B cell (primary cell): Measurements from ENCODE around the gene NANOS2. TPM values are rescaled to one million over a fixed set of nuclear protein-coding genes. Genes with fewer than 3 reads are reported as not detected.

ENCODE experiments used
- ATAC-seq: fragments of 200-7000 bp; cut with Tn5 transposase; one replicate; pipeline ENCODE4 v1.10.0; 2021; ENCODE audit warnings: low read depth, mild to moderate bottlenecking, moderate number of reproducible peaks, moderate library complexity
- CTCF ChIA-PET: fragments of 350-600 bp; sonication (Branson Sonifier 250); formaldehyde crosslinking; loops from one replicate; lab custom pipeline; 2021; ENCODE audit warnings: antibody characterized with exemption, inconsistent platforms; lab: Charles Lee
- POLR2A ChIA-PET: fragments of 350-600 bp; sonication (Branson Sonifier 250); formaldehyde crosslinking; loops from one replicate; lab custom pipeline; 2021; ENCODE audit warnings: antibody characterized with exemption; lab: Charles Lee
- DNase-seq: peaks from one replicate; pipeline ENCODE4 v3.0.0; 2013
- H2AFZ ChIP-seq: 2 replicates; pipeline ENCODE4 v1.6.1; 2012; ENCODE audit warnings: mild to moderate bottlenecking, low read depth, low read length; ENCODE audit not compliant: insufficient read depth, poor library complexity, severe bottlenecking
- H3K27ac ChIP-seq, 2 donors: 1 replicate in 1 of 2; 2 replicates in 1 of 2; pipeline ENCODE4 v1.5.1; 2012 to 2013; ENCODE audit warnings: low read length in 2 of 2, mild to moderate bottlenecking in 2 of 2, moderate library complexity in 1 of 2
- H3K27me3 ChIP-seq, 4 experiments: fragments of 200-600 bp in 1 of 4; sonication (generic) in 1 of 4; replicated peaks in 1 of 4; 1 replicate in 2 of 4; 2 replicates in 2 of 4; pipeline versions ENCODE4 v1.6.1 to v1.7.0; 2013 to 2016; ENCODE audit warnings: low read length in 3 of 4, mild to moderate bottlenecking in 2 of 4, mixed read lengths in 1 of 4, moderate library complexity in 1 of 4; ENCODE audit not compliant: insufficient read depth in 4 of 4, control insufficient read depth in 3 of 4; ENCODE audit errors: control extremely low read depth in 1 of 4
- H3K36me3 ChIP-seq, 2 experiments: replicated peaks in 1 of 2; 1 replicate in 1 of 2; 2 replicates in 1 of 2; pipeline versions ENCODE4 v1.6.1 to v1.7.1; 2013; ENCODE audit warnings: low read length in 1 of 2; ENCODE audit not compliant: insufficient read depth in 2 of 2, control insufficient read depth in 1 of 2; ENCODE audit errors: control extremely low read depth in 1 of 2, extremely low read depth in 1 of 2
- H3K4me1 ChIP-seq, 2 donors: fragments of 200-600 bp in 1 of 2; sonication (generic) in 1 of 2; 1 replicate in 1 of 2; 2 replicates in 1 of 2; pipeline versions ENCODE4 v1.5.1 to v1.6.1; 2013 to 2017; ENCODE audit warnings: low read length in 2 of 2; ENCODE audit not compliant: control insufficient read depth in 2 of 2, insufficient read depth in 2 of 2
- H3K4me2 ChIP-seq: replicated peaks from 2 replicates; pipeline ENCODE3; 2012; ENCODE audit warnings: mild to moderate bottlenecking, low read depth, low read length; ENCODE audit not compliant: poor library complexity, severe bottlenecking
- H3K4me3 ChIP-seq, 5 experiments: fragments of 200-600 bp in 1 of 5; sonication (generic) in 1 of 5; 1 replicate in 3 of 5; 2 replicates in 2 of 5; pipeline versions ENCODE4 v1.5.1 to v1.7.0; 2011 to 2016; ENCODE audit warnings: low read length in 4 of 5, mild to moderate bottlenecking in 4 of 5, low read depth in 2 of 5, control low read depth in 1 of 5, moderate library complexity in 1 of 5; ENCODE audit not compliant: insufficient read depth in 1 of 5; ENCODE audit errors: control extremely low read depth in 1 of 5, extremely low read depth in 1 of 5
- H3K79me2 ChIP-seq: fragments of 200-600 bp; sonication (generic); one replicate; pipeline ENCODE4 v1.6.0; 2016; ENCODE audit warnings: low read length; ENCODE audit not compliant: control insufficient read depth, insufficient read depth
- H3K9ac ChIP-seq: fragments of 200-600 bp; sonication (generic); 2 replicates; pipeline ENCODE4 v1.6.1; 2017; ENCODE audit warnings: mild to moderate bottlenecking, low read length, moderate library complexity
- H3K9me3 ChIP-seq, 3 donors: one replicate each; pipeline versions ENCODE4 v1.6.1 to v1.7.1; 2013; ENCODE audit warnings: low read length in 2 of 3; ENCODE audit not compliant: control insufficient read depth in 2 of 3, insufficient read depth in 1 of 3; ENCODE audit errors: control extremely low read depth in 1 of 3
- H4K20me1 ChIP-seq: 2 replicates; pipeline ENCODE4 v1.6.0; 2012; ENCODE audit warnings: mild to moderate bottlenecking, low read length; ENCODE audit not compliant: insufficient read depth, control insufficient read depth, poor library complexity, severe bottlenecking
- H3K27ac Mint-ChIP-seq: one replicate; pipeline ENCODE4 v1.8.0; 2021; ENCODE audit warnings: mixed read lengths
- H3K27me3 Mint-ChIP-seq: one replicate; pipeline ENCODE4 v1.8.0; 2021; ENCODE audit warnings: mixed read lengths
- H3K4me1 Mint-ChIP-seq: one replicate; pipeline ENCODE4 v1.8.0; 2021; ENCODE audit warnings: mixed read lengths
- H3K4me3 Mint-ChIP-seq: one replicate; pipeline ENCODE4 v1.8.0; 2021; ENCODE audit warnings: mixed read lengths
- H3K9me3 Mint-ChIP-seq: one replicate; pipeline ENCODE4 v1.8.0; 2022; ENCODE audit warnings: mixed read lengths; ENCODE audit not compliant: insufficient read depth
- EZH2 ChIP-seq: IDR thresholded peaks from 2 replicates; pipeline ENCODE4 v1.6.1; 2012; ENCODE audit warnings: borderline replicate concordance, low read depth, mild to moderate bottlenecking, moderate library complexity, low read length; ENCODE audit not compliant: insufficient read depth, poor library complexity, severe bottlenecking
- WGBS: methylation state at CpG from one replicate; pipeline ENCODE4 v1.1.5; 2013; ENCODE audit warnings: missing lambda C conversion rate; ENCODE audit not compliant: insufficient coverage; 5-methylcytosine and 5-hydroxymethylcytosine counted together
- intact Hi-C: fragments of 100-400 bp; cut with micrococcal nuclease; formaldehyde crosslinking; loops from one replicate; pipeline ENCODE4 v1.10.0; 2022
- polyA plus RNA-seq: library from polyadenylated mRNA; depleted of rRNA; stranded (reverse); fragments of >200 nt; gene quantifications from 2 replicates; pipeline ENCODE4 v1.2.3, GENCODE V29; 2012
- total RNA-seq, 2 donors: library from RNA; stranded (reverse); fragments of 120-200 nt in 1 of 2; gene quantifications; 1 replicate in 1 of 2; 2 replicates in 1 of 2; pipeline versions ENCODE4 v1.2.3 to v1.2.4, GENCODE V29; 2013 to 2022
- TF ChIP-seq, protein P1 (sequence below): fragments of 200-600 bp; IDR thresholded peaks from one replicate; pipeline ENCODE4 v1.8.0; 2022; ENCODE audit warnings: antibody characterized with exemption, mild to moderate bottlenecking

NANOS2 gene
- total and polyA plus RNA-seq, 2 donors (not counting 1 experiment from before 2014, with no cell fraction given), result not detected

DNA sequence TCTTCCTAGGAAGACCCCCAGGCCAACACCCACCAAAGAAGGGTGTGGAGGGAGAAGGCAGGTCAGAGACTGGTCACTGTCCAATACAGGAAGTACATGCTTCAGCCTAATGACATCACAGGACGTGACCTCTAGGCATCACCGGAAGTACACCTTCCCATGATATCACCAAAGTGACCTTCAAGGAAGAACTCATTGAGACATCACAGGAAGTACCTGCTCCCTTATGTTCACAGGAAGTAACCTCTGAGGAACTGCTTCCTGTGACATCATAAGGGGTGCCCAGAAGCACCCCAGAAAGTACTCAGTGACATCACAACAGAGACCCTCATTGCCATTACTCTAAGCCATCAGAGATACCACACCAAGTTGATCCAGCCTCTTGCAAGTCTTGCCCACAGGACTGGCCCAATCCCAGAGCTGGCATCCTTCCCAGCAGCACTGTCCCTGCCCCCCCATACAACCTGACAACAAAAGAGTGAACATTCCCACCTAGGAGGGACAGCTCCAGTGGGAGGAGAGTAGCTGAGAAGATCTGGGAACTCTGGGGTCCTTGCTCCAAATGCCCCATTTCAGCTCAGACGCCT lies 24.2 kb upstream of the NANOS2 start:
- Histone ChIP-seq H3K9ac (no peak overlapping the region), H3K4me1 (no peaks in the 10 kb centered on the region), H3K4me2 (no peak overlapping the region), H3K27me3 (peaks cover 0 to 42% (median 5%) of the 10 kb centered on the region in 4 experiments), H3K79me2 (no peaks in the 10 kb centered on the region), H4K20me1 (no peaks in the 10 kb centered on the region), H2AFZ (no peak overlapping the region), H3K4me3 (no peak overlapping the region), H3K9me3 (peaks cover 0 to 17% (median 0%) of the 10 kb centered on the region in 3 donors), H3K36me3 (no peaks in the 10 kb centered on the region), H3K27ac (no peak overlapping the region)
- no peak for DNase-seq
- H3K27me3 Mint-ChIP-seq, result peaks cover 60% of the 10 kb centered on the region
- no peak for TF ChIP-seq EZH2
- TF ChIP-seq, protein P1, sequence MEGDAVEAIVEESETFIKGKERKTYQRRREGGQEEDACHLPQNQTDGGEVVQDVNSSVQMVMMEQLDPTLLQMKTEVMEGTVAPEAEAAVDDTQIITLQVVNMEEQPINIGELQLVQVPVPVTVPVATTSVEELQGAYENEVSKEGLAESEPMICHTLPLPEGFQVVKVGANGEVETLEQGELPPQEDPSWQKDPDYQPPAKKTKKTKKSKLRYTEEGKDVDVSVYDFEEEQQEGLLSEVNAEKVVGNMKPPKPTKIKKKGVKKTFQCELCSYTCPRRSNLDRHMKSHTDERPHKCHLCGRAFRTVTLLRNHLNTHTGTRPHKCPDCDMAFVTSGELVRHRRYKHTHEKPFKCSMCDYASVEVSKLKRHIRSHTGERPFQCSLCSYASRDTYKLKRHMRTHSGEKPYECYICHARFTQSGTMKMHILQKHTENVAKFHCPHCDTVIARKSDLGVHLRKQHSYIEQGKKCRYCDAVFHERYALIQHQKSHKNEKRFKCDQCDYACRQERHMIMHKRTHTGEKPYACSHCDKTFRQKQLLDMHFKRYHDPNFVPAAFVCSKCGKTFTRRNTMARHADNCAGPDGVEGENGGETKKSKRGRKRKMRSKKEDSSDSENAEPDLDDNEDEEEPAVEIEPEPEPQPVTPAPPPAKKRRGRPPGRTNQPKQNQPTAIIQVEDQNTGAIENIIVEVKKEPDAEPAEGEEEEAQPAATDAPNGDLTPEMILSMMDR, result no peak
- no peak overlapping the region for H3K4me3 Mint-ChIP-seq
- H3K4me1 Mint-ChIP-seq, result no peaks in the 10 kb centered on the region
- ChIA-PET CTCF (no interaction called here), POLR2A (no interaction called here)
- intact Hi-C loops, result no loop called here
- H3K27ac Mint-ChIP-seq, result no peak overlapping the region
- WGBS, result 55% methylated on average over 2 of the region's 3 CpGs
- ATAC-seq, result no peak
- H3K9me3 Mint-ChIP-seq, result no peaks in the 10 kb centered on the region

DNA sequence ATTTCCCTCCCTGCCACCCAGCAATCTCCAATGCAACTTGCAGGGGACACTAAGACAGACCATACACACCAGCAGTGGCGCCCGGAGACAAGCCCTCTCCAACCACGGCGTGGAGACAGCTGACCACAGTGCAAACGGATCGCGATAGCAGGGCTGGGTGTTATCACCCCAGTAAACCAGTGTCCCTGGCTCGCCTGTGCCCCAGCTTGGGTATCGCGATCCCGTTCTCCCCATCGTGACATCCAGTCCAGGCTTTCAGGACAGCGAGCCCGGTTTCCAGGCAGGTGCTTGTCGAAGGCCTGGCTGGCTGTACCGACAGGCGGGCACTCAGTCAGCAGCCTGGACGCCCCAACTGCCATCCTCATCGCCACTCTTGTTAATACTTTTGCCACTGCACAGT lies 20.7 kb upstream of the NANOS2 start:
- Histone ChIP-seq H3K27me3 (peaks cover 0 to 48% (median 6%) of the 10 kb centered on the region in 4 experiments), H3K4me3 (no peak overlapping the region), H3K4me2 (no peak overlapping the region), H3K27ac (no peak overlapping the region), H4K20me1 (no peaks in the 10 kb centered on the region), H3K4me1 (no peaks in the 10 kb centered on the region), H3K9me3 (peaks cover 0 to 22% (median 0%) of the 10 kb centered on the region in 3 donors), H2AFZ (no peak overlapping the region), H3K9ac (no peak overlapping the region), H3K79me2 (no peaks in the 10 kb centered on the region), H3K36me3 (no peaks in the 10 kb centered on the region)
- no peak for ATAC-seq
- 82% methylated on average over 19 of the region's 19 CpGs for WGBS
- no peak overlapping the region for H3K27ac Mint-ChIP-seq
- intact Hi-C loops, result no loop called here
- no peaks in the 10 kb centered on the region for H3K9me3 Mint-ChIP-seq
- TF ChIP-seq, protein P1, result no peak
- TF ChIP-seq EZH2, result no peak
- no peaks in the 10 kb centered on the region for H3K4me1 Mint-ChIP-seq
- H3K4me3 Mint-ChIP-seq, result no peak overlapping the region
- DNase-seq, result no peak
- CTCF ChIA-PET, result no interaction called here
- peaks cover 57% of the 10 kb centered on the region for H3K27me3 Mint-ChIP-seq
- POLR2A ChIA-PET, result no interaction called here
